NB4 (cell line): ENCODE measurements around the gene AIRE.

Experiments used
- TF ChIP-seq, protein P1 (sequence below): IDR thresholded peaks from one replicate; pipeline ENCODE4 v1.5.1; 2012; ENCODE audit warnings: low read depth, low read length
- TF ChIP-seq, protein P2 (sequence below): IDR thresholded peaks from 2 replicates; pipeline ENCODE4 v1.6.1; 2011; ENCODE audit warnings: low read depth, low read length

DNA sequence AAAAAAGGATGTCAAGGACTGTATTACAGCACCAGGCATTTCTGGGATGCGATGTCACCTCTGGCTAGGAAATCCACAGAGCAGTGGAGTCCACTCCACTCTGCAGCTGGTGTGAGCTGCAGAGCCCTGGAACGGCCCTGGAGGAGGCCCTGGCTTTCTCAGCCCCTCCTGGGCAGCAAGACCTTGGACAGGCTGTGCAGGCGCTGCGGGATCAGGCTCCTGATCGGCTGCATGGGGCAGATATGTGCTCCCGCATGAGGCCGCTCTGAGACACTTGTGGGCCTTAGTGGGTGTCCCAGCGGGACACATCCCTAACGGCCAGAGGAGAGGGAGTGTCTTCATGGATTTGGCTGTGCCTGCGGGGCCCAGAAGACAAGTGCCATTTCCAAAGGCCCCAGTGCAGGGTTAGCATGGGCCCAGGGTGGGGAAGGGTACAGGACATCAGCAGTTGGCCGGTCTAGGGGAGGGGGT, 30.1 kb upstream of the AIRE start:
- TF ChIP-seq, protein P1, sequence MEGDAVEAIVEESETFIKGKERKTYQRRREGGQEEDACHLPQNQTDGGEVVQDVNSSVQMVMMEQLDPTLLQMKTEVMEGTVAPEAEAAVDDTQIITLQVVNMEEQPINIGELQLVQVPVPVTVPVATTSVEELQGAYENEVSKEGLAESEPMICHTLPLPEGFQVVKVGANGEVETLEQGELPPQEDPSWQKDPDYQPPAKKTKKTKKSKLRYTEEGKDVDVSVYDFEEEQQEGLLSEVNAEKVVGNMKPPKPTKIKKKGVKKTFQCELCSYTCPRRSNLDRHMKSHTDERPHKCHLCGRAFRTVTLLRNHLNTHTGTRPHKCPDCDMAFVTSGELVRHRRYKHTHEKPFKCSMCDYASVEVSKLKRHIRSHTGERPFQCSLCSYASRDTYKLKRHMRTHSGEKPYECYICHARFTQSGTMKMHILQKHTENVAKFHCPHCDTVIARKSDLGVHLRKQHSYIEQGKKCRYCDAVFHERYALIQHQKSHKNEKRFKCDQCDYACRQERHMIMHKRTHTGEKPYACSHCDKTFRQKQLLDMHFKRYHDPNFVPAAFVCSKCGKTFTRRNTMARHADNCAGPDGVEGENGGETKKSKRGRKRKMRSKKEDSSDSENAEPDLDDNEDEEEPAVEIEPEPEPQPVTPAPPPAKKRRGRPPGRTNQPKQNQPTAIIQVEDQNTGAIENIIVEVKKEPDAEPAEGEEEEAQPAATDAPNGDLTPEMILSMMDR, result no peak
- TF ChIP-seq, protein P2, sequence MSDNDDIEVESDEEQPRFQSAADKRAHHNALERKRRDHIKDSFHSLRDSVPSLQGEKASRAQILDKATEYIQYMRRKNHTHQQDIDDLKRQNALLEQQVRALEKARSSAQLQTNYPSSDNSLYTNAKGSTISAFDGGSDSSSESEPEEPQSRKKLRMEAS, result no peak
